GM10266 (cell line): ENCODE measurements around the gene PDGFRB.

Experiments
- DNase-seq: peaks from one replicate; pipeline ENCODE4 v3.0.0; 2012; ENCODE audit errors: extremely low spot score
- TF ChIP-seq, protein P1 (sequence below): IDR thresholded peaks from 2 replicates; pipeline ENCODE4 v1.5.1; 2012; ENCODE audit warnings: mild to moderate bottlenecking, low read depth; ENCODE audit not compliant: control insufficient read depth, insufficient read depth; ENCODE audit errors: missing control alignments

PDGFRB gene

DNA sequence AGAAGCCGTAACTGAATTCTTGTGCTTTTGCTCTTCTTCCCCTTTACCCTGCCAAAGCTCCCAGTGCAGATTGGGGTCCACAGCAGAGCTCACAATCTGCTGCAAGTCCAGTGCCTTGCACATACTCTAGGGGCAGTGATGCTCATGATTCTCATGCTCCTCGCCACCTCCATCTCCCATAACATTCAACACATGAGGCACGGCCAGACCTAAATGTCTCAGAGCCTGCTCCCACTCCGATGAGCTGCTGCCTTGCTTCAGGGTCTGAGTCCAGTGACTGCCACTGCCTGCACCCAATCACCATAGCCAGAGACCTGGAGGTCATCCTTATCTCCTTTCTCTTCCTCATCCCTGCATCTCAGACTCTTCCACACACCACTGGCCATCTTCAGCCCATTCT is 79.8 kb downstream of the PDGFRB start:
- DNase-seq = peak; percentile 9
- TF ChIP-seq, protein P1, sequence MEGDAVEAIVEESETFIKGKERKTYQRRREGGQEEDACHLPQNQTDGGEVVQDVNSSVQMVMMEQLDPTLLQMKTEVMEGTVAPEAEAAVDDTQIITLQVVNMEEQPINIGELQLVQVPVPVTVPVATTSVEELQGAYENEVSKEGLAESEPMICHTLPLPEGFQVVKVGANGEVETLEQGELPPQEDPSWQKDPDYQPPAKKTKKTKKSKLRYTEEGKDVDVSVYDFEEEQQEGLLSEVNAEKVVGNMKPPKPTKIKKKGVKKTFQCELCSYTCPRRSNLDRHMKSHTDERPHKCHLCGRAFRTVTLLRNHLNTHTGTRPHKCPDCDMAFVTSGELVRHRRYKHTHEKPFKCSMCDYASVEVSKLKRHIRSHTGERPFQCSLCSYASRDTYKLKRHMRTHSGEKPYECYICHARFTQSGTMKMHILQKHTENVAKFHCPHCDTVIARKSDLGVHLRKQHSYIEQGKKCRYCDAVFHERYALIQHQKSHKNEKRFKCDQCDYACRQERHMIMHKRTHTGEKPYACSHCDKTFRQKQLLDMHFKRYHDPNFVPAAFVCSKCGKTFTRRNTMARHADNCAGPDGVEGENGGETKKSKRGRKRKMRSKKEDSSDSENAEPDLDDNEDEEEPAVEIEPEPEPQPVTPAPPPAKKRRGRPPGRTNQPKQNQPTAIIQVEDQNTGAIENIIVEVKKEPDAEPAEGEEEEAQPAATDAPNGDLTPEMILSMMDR = peak; percentile 24

DNA sequence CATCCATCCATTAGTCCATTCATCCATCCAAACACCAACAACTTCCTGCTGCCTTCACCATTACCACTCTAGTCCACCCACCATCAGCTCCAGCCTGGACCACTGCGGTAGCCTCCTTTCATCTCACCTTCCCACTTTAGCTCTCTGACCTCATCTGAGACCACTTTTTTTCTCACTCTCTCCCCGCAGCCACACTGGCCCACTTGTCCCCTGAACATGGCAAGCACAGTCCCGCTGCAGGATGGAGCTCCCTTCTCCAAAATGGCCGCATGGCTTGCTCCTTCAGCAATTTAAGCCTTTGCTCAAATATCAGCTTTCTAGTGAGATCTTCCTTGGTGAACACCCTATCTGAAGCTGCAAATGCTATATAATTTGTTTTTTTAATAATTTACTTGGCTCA is 80.4 kb downstream of the PDGFRB start:
- peak; percentile 4 for DNase-seq
- TF ChIP-seq, protein P1 = no peak

DNA sequence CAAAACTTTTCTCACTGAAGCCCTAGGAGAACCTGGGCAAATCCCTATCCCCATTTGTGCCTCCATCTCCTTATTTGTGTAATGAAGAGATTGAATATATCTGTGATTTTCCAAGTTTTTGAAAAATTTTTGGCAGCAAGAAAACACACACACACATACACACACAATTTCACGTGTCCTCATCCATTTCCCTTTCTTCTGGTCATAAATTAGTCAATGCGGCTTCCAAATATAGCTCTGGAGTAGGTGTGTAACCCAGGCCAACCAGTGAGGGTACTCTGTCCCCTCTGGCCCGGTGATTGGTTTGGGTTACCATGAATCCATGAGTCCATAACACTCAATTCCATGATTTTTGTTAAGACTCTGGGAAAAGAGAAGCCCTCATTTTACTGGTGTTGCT is 82.0 kb downstream of the PDGFRB start:
- no peak for DNase-seq
- TF ChIP-seq, protein P1 = no peak

DNA sequence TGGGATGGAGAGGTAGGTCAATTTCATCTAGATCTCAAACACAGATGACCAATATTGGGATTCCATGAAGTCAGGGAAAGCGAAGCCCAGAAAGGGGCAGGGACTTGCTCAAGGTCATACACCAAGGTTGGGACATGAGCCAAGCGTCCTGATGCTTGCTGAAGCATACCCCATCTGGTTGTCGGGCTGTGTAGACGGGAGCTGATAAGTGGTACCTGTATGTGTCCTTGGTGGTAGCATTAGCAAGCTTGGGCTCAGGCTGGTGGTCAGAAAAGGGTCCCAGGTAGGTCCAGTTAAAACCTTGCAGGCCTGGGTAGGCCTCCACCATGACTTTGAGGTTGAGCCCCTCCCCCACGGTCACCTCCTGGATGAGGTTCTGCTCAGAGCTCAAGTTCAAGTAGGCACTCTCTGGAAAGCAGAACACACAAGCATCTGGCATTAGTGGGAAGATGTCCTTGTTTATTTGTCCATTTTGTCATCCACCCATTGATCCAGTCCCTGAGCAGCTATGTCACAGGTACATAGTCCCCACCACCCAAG is 82.5 kb downstream of the PDGFRB start:
- DNase-seq = no peak
- TF ChIP-seq, protein P1 = no peak

DNA sequence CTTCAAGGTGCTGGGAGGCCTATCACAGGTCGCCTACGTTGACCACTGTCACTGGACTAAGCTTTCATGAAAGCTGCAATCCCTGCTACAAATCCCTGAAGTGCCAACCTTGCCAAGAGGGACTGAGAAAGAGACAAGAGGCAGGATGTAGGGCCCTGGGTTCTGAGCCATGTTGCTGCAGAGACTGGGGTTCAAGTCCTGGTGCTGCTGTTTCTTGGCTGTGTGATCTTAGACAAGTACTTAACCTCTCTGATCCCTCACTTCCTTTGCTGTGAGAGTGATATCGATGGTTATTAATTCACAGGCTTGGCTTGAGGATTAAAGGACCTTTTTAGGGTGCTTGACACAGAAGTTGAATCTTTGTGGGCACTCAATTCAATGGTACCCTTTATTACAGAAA is 84.8 kb downstream of the PDGFRB start:
- no peak for DNase-seq
- TF ChIP-seq, protein P1 = no peak

DNA sequence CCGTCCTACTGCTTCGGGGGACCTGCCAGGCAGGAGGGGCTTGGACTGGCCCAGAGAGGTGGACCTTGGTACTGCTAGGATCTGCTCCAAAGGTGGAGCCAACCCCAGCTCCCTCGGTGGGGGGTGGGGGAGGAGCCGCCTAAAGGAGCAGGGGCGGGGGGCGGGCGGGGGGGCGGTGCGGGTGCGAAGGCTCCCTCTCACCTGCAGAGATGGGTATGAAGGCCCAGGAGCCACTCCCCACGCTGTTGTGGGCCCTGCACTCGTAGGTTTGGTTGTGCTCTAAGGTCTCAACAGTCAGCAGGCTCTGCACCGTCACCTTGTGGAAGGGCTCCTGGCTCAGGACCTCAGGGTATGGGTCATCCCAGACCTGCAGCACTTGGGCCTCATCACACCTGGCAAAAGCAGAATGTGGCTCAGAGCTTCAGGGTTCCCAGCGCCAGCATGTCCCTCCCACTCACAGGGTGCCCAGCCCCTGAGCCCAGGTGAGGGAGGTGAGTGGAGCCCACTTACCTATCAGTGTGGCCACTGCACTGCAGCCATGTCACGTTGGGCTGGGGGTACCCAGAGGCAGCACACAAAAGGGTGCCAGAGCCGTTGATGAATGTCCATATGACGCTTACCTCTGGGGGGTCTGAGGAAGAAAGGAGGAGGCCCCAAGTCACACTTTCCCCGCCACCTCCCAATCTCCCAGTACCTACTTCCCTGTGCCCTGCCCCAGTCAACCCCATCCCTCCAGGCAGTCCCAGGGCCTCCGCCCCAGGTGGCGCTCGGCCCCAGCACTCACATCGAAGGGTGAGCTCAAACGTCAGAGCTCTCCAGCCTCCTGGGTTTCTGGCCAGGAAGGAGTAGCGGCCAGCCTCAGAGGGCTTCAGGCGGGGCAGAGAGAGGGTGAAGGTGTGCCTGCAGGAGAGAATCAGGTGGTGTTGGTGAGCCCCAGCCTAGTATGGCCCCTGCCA is 85.7 kb downstream of the PDGFRB start:
- DNase-seq = no peak
- TF ChIP-seq, protein P1 = no peak
